Thoracic aorta (tissue), 2 donors: ENCODE results near the gene RBMS3. TPM values are rescaled to one million over a fixed set of nuclear protein-coding genes. Genes with fewer than 3 reads are reported as not detected.

Source experiments
- ATAC-seq: fragments of 150-250 bp; one replicate; pipeline ENCODE4 v1.8.0; 2017; ENCODE audit warnings: low read depth; ENCODE audit not compliant: insufficient number of reproducible peaks, low FRiP score
- DNase-seq: peaks from one replicate; pipeline ENCODE4 v3.0.0-alpha.2; 2020; ENCODE audit warnings: low spot score
- H3K27ac ChIP-seq, 2 donors: fragments of 200-600 bp; sonication (generic); 1 replicate in 1 of 2; 2 replicates in 1 of 2; pipeline ENCODE4 v1.5.1; 2016; ENCODE audit warnings: mild to moderate bottlenecking in 2 of 2, moderate library complexity in 2 of 2
- H3K27me3 ChIP-seq: fragments of 200-600 bp; sonication (generic); replicated peaks from 2 replicates; pipeline ENCODE4 v1.6.0; 2016; ENCODE audit warnings: mild to moderate bottlenecking; ENCODE audit not compliant: insufficient read depth
- H3K36me3 ChIP-seq: fragments of 200-600 bp; sonication (generic); one replicate; pipeline ENCODE4 v1.5.1; 2016
- H3K4me1 ChIP-seq, 2 donors: fragments of 200-600 bp; sonication (generic); 1 replicate in 1 of 2; 2 replicates in 1 of 2; pipeline versions ENCODE4 v1.5.1 to v1.6.0; 2016; ENCODE audit warnings: low read depth in 2 of 2, mild to moderate bottlenecking in 1 of 2; ENCODE audit not compliant: control insufficient read depth in 1 of 2
- H3K4me3 ChIP-seq: fragments of 200-600 bp; sonication (generic); 2 replicates; pipeline ENCODE4 v1.5.1; 2016; ENCODE audit warnings: mild to moderate bottlenecking
- H3K9me3 ChIP-seq: fragments of 200-600 bp; sonication (generic); 2 replicates; pipeline ENCODE4 v1.5.1; 2016
- total RNA-seq, 2 donors: library from RNA; depleted of rRNA; stranded (reverse); fragments of >200 nt; gene quantifications; one replicate each; pipeline versions ENCODE4 v1.1.0 to v1.2.3, GENCODE V29; 2016
- TF ChIP-seq, protein P1 (sequence below): fragments of 200-600 bp; sonication (generic); IDR thresholded peaks from one replicate; pipeline ENCODE4 v1.5.1; 2019; ENCODE audit warnings: antibody characterized with exemption

The RBMS3 gene
- total RNA-seq, 2 donors from 2014 or later = 149 to 186 TPM

- H3K9me3 ChIP-seq = no peaks in the 10 kb centered on the region
- H3K27ac ChIP-seq = no peak overlapping the region
- no peak for ATAC-seq
- peaks cover 19 to 40% of the 10 kb centered on the region in 2 donors for H3K4me1 ChIP-seq
- no peaks in the 10 kb centered on the region for H3K36me3 ChIP-seq
- H3K27me3 ChIP-seq = no peaks in the 10 kb centered on the region
- DNase-seq = no peak
- no peak overlapping the region for H3K4me3 ChIP-seq
- TF ChIP-seq, protein P1, sequence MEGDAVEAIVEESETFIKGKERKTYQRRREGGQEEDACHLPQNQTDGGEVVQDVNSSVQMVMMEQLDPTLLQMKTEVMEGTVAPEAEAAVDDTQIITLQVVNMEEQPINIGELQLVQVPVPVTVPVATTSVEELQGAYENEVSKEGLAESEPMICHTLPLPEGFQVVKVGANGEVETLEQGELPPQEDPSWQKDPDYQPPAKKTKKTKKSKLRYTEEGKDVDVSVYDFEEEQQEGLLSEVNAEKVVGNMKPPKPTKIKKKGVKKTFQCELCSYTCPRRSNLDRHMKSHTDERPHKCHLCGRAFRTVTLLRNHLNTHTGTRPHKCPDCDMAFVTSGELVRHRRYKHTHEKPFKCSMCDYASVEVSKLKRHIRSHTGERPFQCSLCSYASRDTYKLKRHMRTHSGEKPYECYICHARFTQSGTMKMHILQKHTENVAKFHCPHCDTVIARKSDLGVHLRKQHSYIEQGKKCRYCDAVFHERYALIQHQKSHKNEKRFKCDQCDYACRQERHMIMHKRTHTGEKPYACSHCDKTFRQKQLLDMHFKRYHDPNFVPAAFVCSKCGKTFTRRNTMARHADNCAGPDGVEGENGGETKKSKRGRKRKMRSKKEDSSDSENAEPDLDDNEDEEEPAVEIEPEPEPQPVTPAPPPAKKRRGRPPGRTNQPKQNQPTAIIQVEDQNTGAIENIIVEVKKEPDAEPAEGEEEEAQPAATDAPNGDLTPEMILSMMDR = no peak
Observed at GRCh38 chr3:29344154-29344553, 63.3 kb downstream of the RBMS3 start.

GRCh38 chr3:29344935-29345334, 64.1 kb downstream of the RBMS3 start:
- H3K4me3 ChIP-seq = no peak overlapping the region
- no peaks in the 10 kb centered on the region for H3K36me3 ChIP-seq
- H3K27ac ChIP-seq = no peak overlapping the region
- DNase-seq (no peak), ATAC-seq (no peak)
- H3K27me3 ChIP-seq = no peaks in the 10 kb centered on the region
- peaks cover 19 to 33% of the 10 kb centered on the region in 2 donors for H3K4me1 ChIP-seq
- no peaks in the 10 kb centered on the region for H3K9me3 ChIP-seq
- TF ChIP-seq, protein P1 = no peak

- DNase-seq (no peak), ATAC-seq (no peak)
- no peaks in the 10 kb centered on the region for H3K36me3 ChIP-seq
- H3K4me1 ChIP-seq = peaks cover 19 to 26% of the 10 kb centered on the region in 2 donors
- TF ChIP-seq, protein P1 = no peak
- no peak overlapping the region for H3K27ac ChIP-seq
- H3K4me3 ChIP-seq = no peak overlapping the region
- H3K9me3 ChIP-seq = no peaks in the 10 kb centered on the region
- no peaks in the 10 kb centered on the region for H3K27me3 ChIP-seq
Observed at GRCh38 chr3:29345516-29346300, 64.8 kb downstream of the RBMS3 start.

DNA sequence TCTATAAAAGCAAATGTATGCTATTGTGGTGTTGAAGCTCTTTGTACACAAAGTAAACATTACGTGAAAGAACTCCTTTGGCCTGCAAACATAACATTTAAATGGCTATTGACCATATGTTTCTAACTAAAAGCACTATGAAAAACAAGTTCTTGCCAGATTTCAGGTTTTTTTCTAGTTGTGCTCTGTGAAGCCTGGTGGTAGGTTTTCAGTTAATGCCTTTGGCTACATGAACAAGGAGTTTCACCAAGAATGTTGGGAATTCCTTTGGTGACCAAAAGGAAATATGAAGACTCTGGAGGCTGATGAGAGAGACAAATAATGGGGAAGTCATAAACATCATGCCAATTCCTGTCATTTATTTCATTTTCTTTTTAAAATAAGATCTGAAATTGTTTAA, 66.0 kb downstream of the RBMS3 start:
- DNase-seq (no peak), ATAC-seq (no peak)
- no peaks in the 10 kb centered on the region for H3K9me3 ChIP-seq
- no peaks in the 10 kb centered on the region for H3K36me3 ChIP-seq
- H3K4me3 ChIP-seq = no peak overlapping the region
- TF ChIP-seq, protein P1 = no peak
- H3K4me1 ChIP-seq = peaks cover 19 to 26% of the 10 kb centered on the region in 2 donors
- H3K27ac ChIP-seq = no peak overlapping the region
- H3K27me3 ChIP-seq = no peaks in the 10 kb centered on the region

GRCh38 chr3:29347412-29347811, 66.5 kb downstream of the RBMS3 start:
- no peak for ATAC-seq
- H3K27ac ChIP-seq = no peak overlapping the region

More at GRCh38 chr3:29347412-29347811, 66.5 kb downstream of the RBMS3 start:
- TF ChIP-seq, protein P1 = no peak
- Histone ChIP-seq H3K36me3 (no peaks in the 10 kb centered on the region), H3K27me3 (no peaks in the 10 kb centered on the region), H3K4me1 (peaks cover 19 to 26% of the 10 kb centered on the region in 2 donors), H3K9me3 (no peaks in the 10 kb centered on the region), H3K4me3 (no peak overlapping the region)
- DNase-seq = no peak
